Gastroesophageal sphincter (tissue), 2 donors: ENCODE results near the gene NEK11.

Experiments
- POLR2A ChIP-seq, 2 donors: fragments of 450-650 bp; IDR thresholded peaks; one replicate each; pipeline ENCODE4 v1.6.1; 2017; ENCODE audit warnings: antibody characterized with exemption in 2 of 2, mild to moderate bottlenecking in 2 of 2, moderate library complexity in 1 of 2
- POLR2AphosphoS5 ChIP-seq: sonication (generic); formaldehyde crosslinking; IDR thresholded peaks from one replicate; pipeline ENCODE4 v1.6.1; 2017; ENCODE audit warnings: antibody characterized with exemption

- TF ChIP-seq POLR2A (IDR thresholded peaks at IDR 0.05) (no peak), POLR2AphosphoS5 (no peak)
Observed at GRCh38 chr3:131393051-131393450, 366.4 kb downstream of the NEK11 start.
